Upper lobe of left lung (tissue), 4 donors: ENCODE measurements around the gene TERT.

Source experiments
- CTCF ChIP-seq, 6 experiments: fragments of 450-650 bp in 4 of 6; fragments of 200-600 bp in 2 of 6; sonication (generic) in 2 of 6; IDR thresholded peaks; one replicate each; pipeline ENCODE4 v1.5.1; 2016 to 2019; ENCODE audit warnings: antibody characterized with exemption in 6 of 6
- EP300 ChIP-seq, 4 donors: sonication (generic); formaldehyde crosslinking; IDR thresholded peaks; one replicate each; pipeline ENCODE4 v1.5.1; 2017; ENCODE audit warnings: antibody characterized with exemption in 4 of 4, control low read depth in 2 of 4
- POLR2A ChIP-seq, 4 donors: fragments of 450-650 bp; IDR thresholded peaks; one replicate each; pipeline ENCODE4 v1.5.1; 2016 to 2017; ENCODE audit warnings: antibody characterized with exemption in 4 of 4, mild to moderate bottlenecking in 2 of 4
- POLR2AphosphoS5 ChIP-seq, 2 donors: sonication (generic); formaldehyde crosslinking; IDR thresholded peaks; one replicate each; pipeline ENCODE4 v1.5.1; 2017; ENCODE audit warnings: antibody characterized with exemption in 2 of 2

GRCh38 chr5:1204693-1205242, 90.1 kb downstream of the TERT start:
- TF ChIP-seq CTCF (IDR thresholded peaks at IDR 0.05) (no peak), POLR2AphosphoS5 (IDR thresholded peaks at IDR 0.05) (no peak), POLR2A (IDR thresholded peaks at IDR 0.05) (no peak), EP300 (IDR thresholded peaks at IDR 0.05) (no peak)
